HepG2 (cell line): Measurements from ENCODE around the gene RMND5A. TPM values are rescaled to one million over a fixed set of nuclear protein-coding genes. Genes with fewer than 3 reads are reported as not detected.

ENCODE experiments used
- ARNTL ChIP-seq: sonication (generic); formaldehyde crosslinking; IDR thresholded peaks from 2 replicates; pipeline ENCODE4 v1.4.0; 2020; ENCODE audit warnings: mild to moderate bottlenecking, missing genetic modification reagents
- HMG20A ChIP-seq: IDR thresholded peaks from 2 replicates; pipeline ENCODE4 v1.6.1; 2016; ENCODE audit warnings: borderline replicate concordance
- HOXA9 ChIP-seq: sonication (generic); formaldehyde crosslinking; IDR thresholded peaks from 2 replicates; pipeline ENCODE4 v1.8.1; 2022; ENCODE audit warnings: missing genetic modification reagents, mild to moderate bottlenecking, moderate library complexity, borderline replicate concordance
- KDM1A ChIP-seq: IDR thresholded peaks from 2 replicates; pipeline ENCODE4 v1.6.1; 2016; ENCODE audit warnings: missing compliant biosample characterization
- LBX2 ChIP-seq: sonication (generic); formaldehyde crosslinking; IDR thresholded peaks from 2 replicates; pipeline ENCODE4 v1.5.0; 2020; ENCODE audit warnings: missing genetic modification reagents, mild to moderate bottlenecking, borderline replicate concordance
- MEF2D ChIP-seq: sonication (generic); formaldehyde crosslinking; IDR thresholded peaks from 2 replicates; pipeline ENCODE4 v1.5.1; 2020; ENCODE audit warnings: mild to moderate bottlenecking, missing genetic modification reagents
- RFX1 ChIP-seq: fragments of 450-650 bp; IDR thresholded peaks from 2 replicates; pipeline ENCODE4 v1.6.1; 2017
- SAFB2 ChIP-seq: sonication (generic); formaldehyde crosslinking; IDR thresholded peaks from 2 replicates; pipeline ENCODE4 v1.5.1; 2020; ENCODE audit warnings: missing genetic modification reagents, low read depth, mild to moderate bottlenecking, borderline replicate concordance
- SMAD9 ChIP-seq: sonication (generic); formaldehyde crosslinking; IDR thresholded peaks from 2 replicates; pipeline ENCODE4 v1.5.1; 2020; ENCODE audit warnings: mild to moderate bottlenecking, missing genetic modification reagents
- SUZ12 ChIP-seq: fragments of 150-350 bp; IDR thresholded peaks from 2 replicates; pipeline ENCODE4 v1.6.1; 2014; ENCODE audit warnings: low read depth, low read length
- TARDBP ChIP-seq: sonication (generic); formaldehyde crosslinking; IDR thresholded peaks from 2 replicates; pipeline ENCODE4 v1.8.0; 2022; ENCODE audit warnings: mild to moderate bottlenecking, missing genetic modification reagents
- TBP ChIP-seq: sonication (generic); formaldehyde crosslinking; IDR thresholded peaks from 2 replicates; pipeline ENCODE4 v1.5.0; 2020; ENCODE audit warnings: missing genetic modification reagents
- XRCC5 ChIP-seq: fragments of 200-400 bp; formaldehyde crosslinking; optimal IDR thresholded peaks from 2 replicates; pipeline ENCODE3; 2017; ENCODE audit warnings: mild to moderate bottlenecking, low read length
- ZNF12 ChIP-seq: sonication (generic); formaldehyde crosslinking; IDR thresholded peaks from 2 replicates; pipeline ENCODE4 v1.5.0; 2020; ENCODE audit warnings: missing genetic modification reagents
- ZNF337 ChIP-seq: sonication (generic); formaldehyde crosslinking; IDR thresholded peaks from 2 replicates; pipeline ENCODE4 v1.5.1; 2020; ENCODE audit warnings: missing genetic modification reagents, low read depth, mild to moderate bottlenecking, borderline replicate concordance
- ZNF496 ChIP-seq: sonication (generic); formaldehyde crosslinking; IDR thresholded peaks from 2 replicates; pipeline ENCODE4 v1.8.1; 2023; ENCODE audit warnings: mild to moderate bottlenecking, moderate library complexity, missing genetic modification reagents; ENCODE audit not compliant: insufficient replicate concordance
- ZNF614 ChIP-seq: IDR thresholded peaks from 2 replicates; pipeline ENCODE4 v1.6.1; 2018; ENCODE audit warnings: missing biosample characterization, missing genetic modification reagents, inconsistent platforms, borderline replicate concordance
- ZNF709 ChIP-seq: sonication (generic); formaldehyde crosslinking; IDR thresholded peaks from 2 replicates; pipeline ENCODE4 v1.5.0; 2020; ENCODE audit warnings: mild to moderate bottlenecking, missing genetic modification reagents
- ZNF777 ChIP-seq: sonication (generic); formaldehyde crosslinking; IDR thresholded peaks from 2 replicates; pipeline ENCODE4 v1.4.0; 2020; ENCODE audit warnings: missing genetic modification reagents
- polyA plus RNA-seq, 8 experiments: library from polyadenylated mRNA; depleted of rRNA in 3 of 8; stranded (reverse) in 7 of 8; unstranded in 1 of 8; fragments of >200 nt; fragmentation: Illumina TruSeq in 4 of 8; extraction: Trizol in 4 of 8; gene quantifications; 2 replicates each; pipeline versions ENCODE4 v1.2.1 to v1.2.3, GENCODE V29; 2011 to 2016; ENCODE audit warnings: low read depth in 4 of 8, missing spikeins in 1 of 8, mixed read lengths in 1 of 8; ENCODE audit not compliant: insufficient read depth in 1 of 8
- total RNA-seq, 5 experiments: library from RNA; depleted of rRNA; stranded (reverse); fragments of >200 nt; fragmentation: Illumina TruSeq; extraction: Trizol; gene quantifications; 2 replicates each; pipeline ENCODE4 v1.2.3, GENCODE V29; 2016; ENCODE audit warnings: low read depth in 1 of 5
- TF ChIP-seq, protein P1 (sequence below): sonication (generic); formaldehyde crosslinking; IDR thresholded peaks from 2 replicates; pipeline ENCODE4 v1.9.0; 2021; ENCODE audit warnings: missing genetic modification reagents, borderline replicate concordance
- TF ChIP-seq, protein P2 (sequence below): sonication (generic); formaldehyde crosslinking; IDR thresholded peaks from 2 replicates; pipeline ENCODE4 v1.4.0; 2020; ENCODE audit warnings: mild to moderate bottlenecking, missing genetic modification reagents
- TF ChIP-seq, protein P3 (sequence below): sonication (generic); formaldehyde crosslinking; IDR thresholded peaks from 2 replicates; pipeline ENCODE4 v1.4.0; 2020; ENCODE audit warnings: mild to moderate bottlenecking, missing genetic modification reagents

Gene RMND5A
- total and polyA plus RNA-seq, 2 of the 13 experiments (the other 11 are each of a cell fraction or from before 2014, with no cell fraction given), result 31.0 to 66.4 TPM

DNA sequence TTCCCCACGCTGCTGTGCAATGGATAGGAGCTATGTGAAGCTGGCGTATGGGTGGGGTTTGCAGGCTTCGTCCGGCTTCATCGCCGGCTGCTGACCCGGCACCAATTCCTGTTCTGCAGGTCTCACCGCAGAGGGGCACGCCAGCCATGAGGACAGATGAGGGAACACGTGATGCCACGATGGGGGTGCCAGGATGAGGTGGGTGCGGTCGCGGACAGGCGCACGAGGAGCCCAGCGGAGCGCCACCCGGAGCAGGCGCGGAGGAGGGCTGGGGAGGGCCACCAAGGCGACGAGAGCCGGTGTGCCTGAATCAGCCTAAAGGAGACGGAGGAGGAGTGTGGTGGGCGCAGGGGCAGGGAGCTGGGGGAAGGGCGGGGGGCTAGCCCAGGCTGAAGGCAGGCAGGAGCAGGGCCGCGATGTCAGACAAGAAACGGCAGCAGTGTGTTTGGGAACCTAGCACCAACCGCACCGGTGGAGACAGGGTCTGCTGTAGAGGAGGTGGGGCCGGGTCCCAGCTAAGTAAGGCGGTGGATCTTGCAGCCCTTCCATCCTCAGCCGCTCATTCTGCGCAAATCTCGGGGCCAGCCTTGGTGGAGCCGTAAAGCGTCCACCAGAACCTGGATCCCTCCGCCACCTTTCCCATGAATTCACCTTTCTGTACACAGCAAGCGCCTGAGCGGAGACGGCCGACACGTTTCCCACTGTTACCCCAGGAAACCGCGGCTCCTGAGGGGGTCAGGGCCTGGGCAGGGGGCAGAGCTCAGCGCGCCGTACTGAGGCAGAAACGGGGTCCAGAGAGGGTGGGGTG lies 87.6 kb downstream of the RMND5A start (continued):
- TF ChIP-seq SAFB2 (peak; percentile 69; the same call in 1 of the 2 replicates), MEF2D (CRISPR knock-in tag) (no peak), LBX2 (CRISPR knock-in tag) (peak; percentile 43; the same call in 1 of the 2 replicates), KDM1A (no peak), SUZ12 (no peak), ZNF709 (CRISPR knock-in tag) (no peak), RFX1 (no peak), TARDBP (CRISPR knock-in tag) (no peak), ZNF337 (CRISPR knock-in tag) (no peak), TBP (CRISPR knock-in tag) (no peak), ZNF777 (CRISPR knock-in tag) (peak; percentile 66; the same call in 1 of the 2 replicates), SMAD9 (CRISPR knock-in tag) (0 out of 2 replicates have a peak, but pooled peaks have one; percentile 85), ZNF614 (CRISPR knock-in tag) (no peak; the same call in 1 of the 2 replicates), ZNF496 (CRISPR knock-in tag) (no peak), ZNF12 (CRISPR knock-in tag) (no peak), ARNTL (CRISPR knock-in tag) (no peak), HMG20A (CRISPR knock-in tag) (no peak), XRCC5 (no peak), HOXA9 (0 out of 2 replicates have a peak, but pooled peaks have one; percentile 18)
- TF ChIP-seq, protein P1, sequence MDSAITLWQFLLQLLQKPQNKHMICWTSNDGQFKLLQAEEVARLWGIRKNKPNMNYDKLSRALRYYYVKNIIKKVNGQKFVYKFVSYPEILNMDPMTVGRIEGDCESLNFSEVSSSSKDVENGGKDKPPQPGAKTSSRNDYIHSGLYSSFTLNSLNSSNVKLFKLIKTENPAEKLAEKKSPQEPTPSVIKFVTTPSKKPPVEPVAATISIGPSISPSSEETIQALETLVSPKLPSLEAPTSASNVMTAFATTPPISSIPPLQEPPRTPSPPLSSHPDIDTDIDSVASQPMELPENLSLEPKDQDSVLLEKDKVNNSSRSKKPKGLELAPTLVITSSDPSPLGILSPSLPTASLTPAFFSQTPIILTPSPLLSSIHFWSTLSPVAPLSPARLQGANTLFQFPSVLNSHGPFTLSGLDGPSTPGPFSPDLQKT (CRISPR knock-in tag), result no peak
- TF ChIP-seq, protein P2, sequence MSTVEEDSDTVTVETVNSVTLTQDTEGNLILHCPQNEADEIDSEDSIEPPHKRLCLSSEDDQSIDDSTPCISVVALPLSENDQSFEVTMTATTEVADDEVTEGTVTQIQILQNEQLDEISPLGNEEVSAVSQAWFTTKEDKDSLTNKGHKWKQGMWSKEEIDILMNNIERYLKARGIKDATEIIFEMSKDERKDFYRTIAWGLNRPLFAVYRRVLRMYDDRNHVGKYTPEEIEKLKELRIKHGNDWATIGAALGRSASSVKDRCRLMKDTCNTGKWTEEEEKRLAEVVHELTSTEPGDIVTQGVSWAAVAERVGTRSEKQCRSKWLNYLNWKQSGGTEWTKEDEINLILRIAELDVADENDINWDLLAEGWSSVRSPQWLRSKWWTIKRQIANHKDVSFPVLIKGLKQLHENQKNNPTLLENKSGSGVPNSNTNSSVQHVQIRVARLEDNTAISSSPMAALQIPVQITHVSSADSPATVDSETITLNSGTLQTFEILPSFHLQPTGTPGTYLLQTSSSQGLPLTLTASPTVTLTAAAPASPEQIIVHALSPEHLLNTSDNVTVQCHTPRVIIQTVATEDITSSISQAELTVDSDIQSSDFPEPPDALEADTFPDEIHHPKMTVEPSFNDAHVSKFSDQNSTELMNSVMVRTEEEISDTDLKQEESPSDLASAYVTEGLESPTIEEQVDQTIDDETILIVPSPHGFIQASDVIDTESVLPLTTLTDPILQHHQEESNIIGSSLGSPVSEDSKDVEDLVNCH (CRISPR knock-in tag), result no peak
- TF ChIP-seq, protein P3, sequence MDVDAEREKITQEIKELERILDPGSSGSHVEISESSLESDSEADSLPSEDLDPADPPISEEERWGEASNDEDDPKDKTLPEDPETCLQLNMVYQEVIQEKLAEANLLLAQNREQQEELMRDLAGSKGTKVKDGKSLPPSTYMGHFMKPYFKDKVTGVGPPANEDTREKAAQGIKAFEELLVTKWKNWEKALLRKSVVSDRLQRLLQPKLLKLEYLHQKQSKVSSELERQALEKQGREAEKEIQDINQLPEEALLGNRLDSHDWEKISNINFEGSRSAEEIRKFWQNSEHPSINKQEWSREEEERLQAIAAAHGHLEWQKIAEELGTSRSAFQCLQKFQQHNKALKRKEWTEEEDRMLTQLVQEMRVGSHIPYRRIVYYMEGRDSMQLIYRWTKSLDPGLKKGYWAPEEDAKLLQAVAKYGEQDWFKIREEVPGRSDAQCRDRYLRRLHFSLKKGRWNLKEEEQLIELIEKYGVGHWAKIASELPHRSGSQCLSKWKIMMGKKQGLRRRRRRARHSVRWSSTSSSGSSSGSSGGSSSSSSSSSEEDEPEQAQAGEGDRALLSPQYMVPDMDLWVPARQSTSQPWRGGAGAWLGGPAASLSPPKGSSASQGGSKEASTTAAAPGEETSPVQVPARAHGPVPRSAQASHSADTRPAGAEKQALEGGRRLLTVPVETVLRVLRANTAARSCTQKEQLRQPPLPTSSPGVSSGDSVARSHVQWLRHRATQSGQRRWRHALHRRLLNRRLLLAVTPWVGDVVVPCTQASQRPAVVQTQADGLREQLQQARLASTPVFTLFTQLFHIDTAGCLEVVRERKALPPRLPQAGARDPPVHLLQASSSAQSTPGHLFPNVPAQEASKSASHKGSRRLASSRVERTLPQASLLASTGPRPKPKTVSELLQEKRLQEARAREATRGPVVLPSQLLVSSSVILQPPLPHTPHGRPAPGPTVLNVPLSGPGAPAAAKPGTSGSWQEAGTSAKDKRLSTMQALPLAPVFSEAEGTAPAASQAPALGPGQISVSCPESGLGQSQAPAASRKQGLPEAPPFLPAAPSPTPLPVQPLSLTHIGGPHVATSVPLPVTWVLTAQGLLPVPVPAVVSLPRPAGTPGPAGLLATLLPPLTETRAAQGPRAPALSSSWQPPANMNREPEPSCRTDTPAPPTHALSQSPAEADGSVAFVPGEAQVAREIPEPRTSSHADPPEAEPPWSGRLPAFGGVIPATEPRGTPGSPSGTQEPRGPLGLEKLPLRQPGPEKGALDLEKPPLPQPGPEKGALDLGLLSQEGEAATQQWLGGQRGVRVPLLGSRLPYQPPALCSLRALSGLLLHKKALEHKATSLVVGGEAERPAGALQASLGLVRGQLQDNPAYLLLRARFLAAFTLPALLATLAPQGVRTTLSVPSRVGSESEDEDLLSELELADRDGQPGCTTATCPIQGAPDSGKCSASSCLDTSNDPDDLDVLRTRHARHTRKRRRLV (CRISPR knock-in tag), result peak; percentile 52; the same call in 1 of the 2 replicates
